Panc1 (cell line): ENCODE measurements around the gene CRELD2. TPM values are rescaled to one million over a fixed set of nuclear protein-coding genes. Genes with fewer than 3 reads are reported as not detected.

Experiments used
- ATAC-seq: fragments of 200-7000 bp; cut with Tn5 transposase; 2 replicates; pipeline ENCODE4 v1.9.1; 2020; ENCODE audit warnings: mild to moderate bottlenecking, moderate library complexity
- BruUV-seq: library from RNA; stranded (reverse); fragments of 400-500 nt; replicated peaks from 2 replicates; lab custom pipeline; 2021; lab: Mats Ljungman, UMichigan
- CTCF ChIA-PET: fragments of 300-600 bp; sonication (Branson Sonifier 250); formaldehyde crosslinking; loops from one replicate; lab custom pipeline; 2022; ENCODE audit warnings: antibody characterized with exemption; lab: Charles Lee
- POLR2A ChIA-PET: fragments of 300-600 bp; sonication (Branson Sonifier 250); formaldehyde crosslinking; loops from one replicate; lab custom pipeline; 2022; ENCODE audit warnings: antibody characterized with exemption; lab: Charles Lee
- DNase-seq: peaks from one replicate; pipeline ENCODE4 v3.0.0-alpha.2; 2010; ENCODE audit warnings: low read depth, low spot score
- H3K27ac ChIP-seq: 2 replicates; pipeline ENCODE4 v1.5.1; 2011; ENCODE audit warnings: mild to moderate bottlenecking, low read length, inconsistent platforms
- H3K27me3 ChIP-seq: fragments of 200-500 bp; sonication (Bioruptor generic); 2 replicates; pipeline ENCODE4 v1.6.0; 2014; ENCODE audit warnings: low read length, inconsistent platforms; ENCODE audit not compliant: control insufficient read depth, insufficient read depth
- H3K36me3 ChIP-seq: fragments of 200-500 bp; sonication (Bioruptor generic); 2 replicates; pipeline ENCODE4 v1.5.1; 2014; ENCODE audit warnings: inconsistent platforms, mild to moderate bottlenecking, low read length, moderate library complexity; ENCODE audit not compliant: control insufficient read depth, insufficient read depth
- H3K4me1 ChIP-seq: 2 replicates; pipeline ENCODE4 v1.5.1; 2011; ENCODE audit warnings: inconsistent platforms, mild to moderate bottlenecking, low read length, moderate library complexity; ENCODE audit not compliant: control insufficient read depth, insufficient read depth
- H3K4me3 ChIP-seq, 2 experiments: 2 replicates each; pipeline ENCODE4 v1.5.1; 2011 to 2012; ENCODE audit warnings: low read depth in 2 of 2, low read length in 2 of 2, mild to moderate bottlenecking in 2 of 2, inconsistent platforms in 1 of 2, moderate library complexity in 1 of 2
- H3K9me3 ChIP-seq: fragments of 200-500 bp; sonication (Bioruptor generic); 2 replicates; pipeline ENCODE4 v1.5.1; 2014; ENCODE audit warnings: low read depth, mild to moderate bottlenecking, inconsistent platforms, low read length, moderate library complexity; ENCODE audit not compliant: control insufficient read depth, insufficient read depth
- CTCF ChIP-seq: fragments of 450-650 bp; IDR thresholded peaks from 2 replicates; pipeline ENCODE4 v1.5.1; 2017; ENCODE audit warnings: mild to moderate bottlenecking
- POLR2AphosphoS5 ChIP-seq: IDR thresholded peaks from 2 replicates; pipeline ENCODE4 v1.6.1; 2012; ENCODE audit warnings: mild to moderate bottlenecking, low read depth, low read length, moderate library complexity
- REST ChIP-seq, 2 experiments: IDR thresholded peaks; 2 replicates each; pipeline ENCODE4 v1.6.1; 2011 to 2012; ENCODE audit warnings: low read depth in 2 of 2, control low read depth in 1 of 2, low read length in 1 of 2, mild to moderate bottlenecking in 1 of 2, moderate library complexity in 1 of 2; ENCODE audit not compliant: insufficient read depth in 1 of 2
- SIN3A ChIP-seq: IDR thresholded peaks from 2 replicates; pipeline ENCODE4 v1.6.1; 2012; ENCODE audit warnings: low read depth, mild to moderate bottlenecking, low read length, moderate library complexity, borderline replicate concordance; ENCODE audit not compliant: insufficient read depth
- TCF7L2 ChIP-seq: IDR thresholded peaks from 2 replicates; pipeline ENCODE4 v1.6.1; 2011; ENCODE audit warnings: mild to moderate bottlenecking, low read depth, low read length, inconsistent platforms
- in situ Hi-C: cut with HindIII; loops from 2 replicates; pipeline ENCODE4 v1.10.0; 2016; ENCODE audit warnings: low sequenced_read_pairs, low pct_unique_long_range_greater_than_20kb
- intact Hi-C: fragments of 100-400 bp; cut with micrococcal nuclease; formaldehyde crosslinking; loops from one replicate; pipeline ENCODE4 v1.10.0; 2022; ENCODE audit not compliant: unreplicated experiment
- microRNA-seq: library from miRNA; unstranded; fragments of <30 nt; microRNA quantifications from one replicate; pipeline ENCODE4 v1.1.0, GENCODE V29; 2020; ENCODE audit not compliant: unreplicated experiment
- total RNA-seq: library from RNA; stranded (reverse); gene quantifications from one replicate; pipeline ENCODE4 v1.2.1, GENCODE V29; 2021; ENCODE audit not compliant: unreplicated experiment

CRELD2 gene
- total RNA-seq, 1 experiment from 2014 or later = 59.7 TPM

- Histone ChIP-seq H3K4me3 (no peak overlapping the region; a peak in 1 of 4 replicates), H3K36me3 (no peaks in the 10 kb centered on the region), H3K27me3 (no peaks in the 10 kb centered on the region), H3K9me3 (no peaks in the 10 kb centered on the region), H3K27ac (peak overlapping the region; percentile 68), H3K4me1 (peaks cover 8% of the 10 kb centered on the region)
- TF ChIP-seq REST (IDR thresholded peaks at IDR 0.05; ENCODE audit: insufficient read depth in 1 of 2, low read depth in 2 of 2, low read length in 1 of 2) = no peak
- ATAC-seq = peak; percentile 61
- intact Hi-C loops (no loop called here), in situ Hi-C loops (no loop called here)
- POLR2A ChIA-PET = no interaction called here
- CTCF ChIA-PET = no interaction called here
- no TSS peak for BruUV-seq
- DNase-seq = no peak
Measured at GRCh38 chr22:49975543-49976389, 57.3 kb downstream of the CRELD2 start.

- ATAC-seq (peak; percentile 65), DNase-seq (no peak)
- Histone ChIP-seq H3K4me3 (no peak overlapping the region), H3K36me3 (no peaks in the 10 kb centered on the region), H3K9me3 (no peaks in the 10 kb centered on the region), H3K27ac (0 out of 2 replicates have a peak overlapping the region, but pooled peaks have one; percentile 3), H3K27me3 (no peaks in the 10 kb centered on the region), H3K4me1 (peaks cover 8% of the 10 kb centered on the region)
- BruUV-seq = no TSS peak
- intact Hi-C loops (no loop called here), in situ Hi-C loops (no loop called here)
- ChIA-PET POLR2A (interaction anchor here (0.6 kb wide), 1 partner anchor 215 kb away, joined by 7 read pairs; no protein-coding TSS in a partner anchor), CTCF (no interaction called here)
- TF ChIP-seq TCF7L2 (no peak), POLR2AphosphoS5 (no peak), SIN3A (no peak), REST (IDR thresholded peaks at IDR 0.05; ENCODE audit: insufficient read depth in 1 of 2, low read depth in 2 of 2, low read length in 1 of 2) (no peak), CTCF (no peak)
Measured at GRCh38 chr22:49976439-49977175, 58.2 kb downstream of the CRELD2 start.

Small RNA genes lying within 50 kb of the gene (microRNA-seq; reads per million reads assigned to microRNA genes)
- gene MIR6821 = not detected

Other genes with a start within 250 kb of the CRELD2 start
- gene BRD1, start 90.8 kb upstream of the CRELD2 start, total RNA-seq = 24.0 TPM
- 17.3 TPM for gene ZBED4, start 64.8 kb upstream of the CRELD2 start, total RNA-seq
- gene ALG12, start 196 bp upstream of the CRELD2 start, total RNA-seq = 23.4 TPM
- 58.2 TPM for gene PIM3, start 42.1 kb downstream of the CRELD2 start, total RNA-seq
- 0.82 TPM for gene IL17REL, start 94.1 kb downstream of the CRELD2 start, total RNA-seq
- gene TTLL8, start 139.7 kb downstream of the CRELD2 start, total RNA-seq = not detected
- gene MLC1, start 166.8 kb downstream of the CRELD2 start, total RNA-seq = not detected
- gene MOV10L1, start 171.4 kb downstream of the CRELD2 start, total RNA-seq = 0.10 TPM